K562 (cell line): ENCODE data around the gene C13orf46. TPM values are rescaled to one million over a fixed set of nuclear protein-coding genes. Genes with fewer than 3 reads are reported as not detected.

Experiments
- ATAC-seq: fragments of 200-7000 bp; cut with Tn5 transposase; 3 replicates; pipeline ENCODE4 v1.9.1; 2020; ENCODE audit warnings: moderate library complexity
- BruUV-seq: library from RNA; stranded (reverse); fragments of 400-500 nt; replicated peaks from 2 replicates; lab custom pipeline; 2021; lab: Mats Ljungman, UMichigan
- CTCF ChIA-PET: fragments of 300-600 bp; formaldehyde crosslinking; extraction: SDS; loops from one replicate; lab custom pipeline; 2021; ENCODE audit warnings: low intra/inter-chr PET ratio; lab: Yijun Ruan, JAX
- POLR2A ChIA-PET: fragments of 300-600, 350-650 bp; sonication (Branson Sonifier 250); formaldehyde crosslinking; extraction: SDS; loops from one replicate; lab custom pipeline; 2021; ENCODE audit warnings: antibody characterized with exemption, inconsistent platforms; lab: Yijun Ruan, JAX
- DNase-seq, 4 experiments: peaks; one replicate each; pipeline versions ENCODE4 v3.0.0 to v3.0.0-alpha.2; 2011 to 2018; ENCODE audit warnings: low spot score in 3 of 4, mixed read lengths in 3 of 4; ENCODE audit errors: extremely low read depth in 1 of 4
- FAIRE-seq: peaks from 2 replicates; lab custom pipeline; 2011; peaks lifted over from hg19 to GRCh38; lab: Jason Lieb, UNC
- H2AFZ ChIP-seq: 2 replicates; pipeline ENCODE4 v1.6.0; 2011; ENCODE audit warnings: low read depth, low read length, control low read depth, inconsistent platforms
- H3K27ac ChIP-seq: fragments of 200-600 bp; 3 replicates; pipeline ENCODE4 v1.8.0; 2011; ENCODE audit warnings: low read depth, mild to moderate bottlenecking, control low read depth, inconsistent platforms, low read length, moderate library complexity, mixed read lengths; ENCODE audit errors: extremely low read depth
- H3K27me3 ChIP-seq, 2 experiments: fragments of 300-600 bp in 1 of 2; 2 replicates in 1 of 2; 3 replicates in 1 of 2; pipeline versions ENCODE4 v1.6.0 to v1.8.0; 2011; ENCODE audit warnings: inconsistent platforms in 2 of 2, low read length in 2 of 2, mild to moderate bottlenecking in 1 of 2, mixed read lengths in 1 of 2, moderate library complexity in 1 of 2; ENCODE audit not compliant: control insufficient read depth in 2 of 2, insufficient read depth in 2 of 2
- H3K36me3 ChIP-seq: fragments of 300-600 bp; 3 replicates; pipeline ENCODE4 v1.8.0; 2011; ENCODE audit warnings: mild to moderate bottlenecking, low read length, inconsistent platforms; ENCODE audit not compliant: control insufficient read depth, insufficient read depth
- H3K4me1 ChIP-seq, 2 experiments: fragments of 200-600 bp in 1 of 2; replicated peaks in 1 of 2; 2 replicates in 1 of 2; 3 replicates in 1 of 2; pipeline versions ENCODE4 v1.5.1 to v1.8.0; 2011; ENCODE audit warnings: inconsistent platforms in 2 of 2, low read length in 2 of 2, mild to moderate bottlenecking in 1 of 2, mixed read lengths in 1 of 2, moderate library complexity in 1 of 2; ENCODE audit not compliant: control insufficient read depth in 2 of 2, insufficient read depth in 2 of 2
- H3K4me2 ChIP-seq: 2 replicates; pipeline ENCODE4 v1.6.1; 2011; ENCODE audit warnings: low read length, control low read depth, inconsistent platforms, mixed read lengths; ENCODE audit not compliant: insufficient read depth
- H3K4me3 ChIP-seq: fragments of 200-600 bp; sonication (generic), shearing (Covaris generic); 2 replicates; pipeline ENCODE4 v1.5.1; 2016; ENCODE audit warnings: control low read depth, inconsistent platforms
- H3K79me2 ChIP-seq: fragments of 200-600 bp; 3 replicates; pipeline ENCODE4 v1.8.0; 2011; ENCODE audit warnings: low read length, inconsistent platforms; ENCODE audit not compliant: control insufficient read depth, insufficient read depth
- H3K9ac ChIP-seq, 2 experiments: 2 replicates each; pipeline versions ENCODE4 v1.6.0 to v1.6.1; 2011; ENCODE audit warnings: low read depth in 2 of 2, low read length in 2 of 2, control low read depth in 1 of 2, inconsistent platforms in 1 of 2, mild to moderate bottlenecking in 1 of 2, mixed read lengths in 1 of 2; ENCODE audit not compliant: insufficient read depth in 1 of 2
- H3K9me1 ChIP-seq: one replicate; pipeline ENCODE4 v1.6.0; 2011; ENCODE audit warnings: inconsistent platforms, mild to moderate bottlenecking, low read length, moderate library complexity; ENCODE audit not compliant: control insufficient read depth, insufficient read depth
- H3K9me3 ChIP-seq: replicated peaks from 2 replicates; pipeline ENCODE4 v1.5.1; 2011; ENCODE audit warnings: low read depth, low read length, inconsistent platforms; ENCODE audit not compliant: control insufficient read depth, insufficient read depth
- H4K20me1 ChIP-seq: replicated peaks from 2 replicates; pipeline ENCODE4 v1.6.1; 2011; ENCODE audit warnings: low read length, inconsistent platforms, mixed read lengths; ENCODE audit not compliant: control insufficient read depth, insufficient read depth
- EWSR1 ChIP-seq: fragments of 450-650 bp; IDR thresholded peaks from 2 replicates; pipeline ENCODE4 v1.6.1; 2018; ENCODE audit warnings: borderline replicate concordance, mild to moderate bottlenecking, low read depth, moderate library complexity; ENCODE audit not compliant: partially characterized antibody
- HMG20B ChIP-seq: fragments of 250-450 bp; sonication (Bioruptor Pico); IDR thresholded peaks from 2 replicates; pipeline ENCODE4 v1.5.0; 2021; ENCODE audit warnings: mild to moderate bottlenecking
- TSC22D4 ChIP-seq: fragments of 450-650 bp; IDR thresholded peaks from 2 replicates; pipeline ENCODE4 v1.6.1; 2016; ENCODE audit warnings: missing genetic modification characterization, missing biosample characterization, control low read depth
- ZBTB17 ChIP-seq: fragments of 450-650 bp; formaldehyde crosslinking; IDR thresholded peaks from 2 replicates; pipeline ENCODE4 v1.4.0; 2020; ENCODE audit warnings: mild to moderate bottlenecking
- ZNF23 ChIP-seq: fragments of 250-450 bp; sonication (Bioruptor Pico); IDR thresholded peaks from 2 replicates; pipeline ENCODE4 v1.4.0; 2020; ENCODE audit warnings: mild to moderate bottlenecking
- WGBS: fragments of 100-300 bp; shearing (Covaris generic); methylation state at CpG from one replicate; pipeline ENCODE4 v1.1.6; 2016; ENCODE audit warnings: low coverage, mixed read lengths; ENCODE audit not compliant: insufficient coverage; ENCODE audit errors: missing lambda C conversion rate; 5-methylcytosine and 5-hydroxymethylcytosine counted together
- in situ Hi-C: fragments of 300-500 bp; cut with MboI; formaldehyde crosslinking; loops from 4 replicates; pipeline ENCODE4 v1.15.0; 2018; ENCODE audit warnings: inconsistent platforms, mixed read lengths
- intact Hi-C: fragments of 100-400 bp; cut with micrococcal nuclease; formaldehyde crosslinking; loops from 2 replicates; pipeline ENCODE4 v1.14.2; 2022
- polyA plus RNA-seq, 8 experiments: library from polyadenylated mRNA; depleted of rRNA in 4 of 8; stranded (reverse) in 5 of 8; unstranded in 3 of 8; fragments of >200 nt; fragmentation: Nextera tagmentation in 2 of 8; fragmentation: Illumina TruSeq in 1 of 8; extraction: Ambion mirVana in 2 of 8; extraction: Trizol in 1 of 8; gene quantifications; 2 replicates each; pipeline versions ENCODE4 v1.2.1 to v1.2.3, GENCODE V29; 2011 to 2014; ENCODE audit warnings: inconsistent platforms in 1 of 8, missing spikeins in 1 of 8
- total RNA-seq, 7 experiments: library from RNA; depleted of rRNA in 6 of 7; stranded (reverse); fragments of >200 nt in 6 of 7; fragmentation: Illumina TruSeq in 2 of 7; extraction: Trizol in 2 of 7; gene quantifications; 2 replicates each; pipeline versions ENCODE4 v1.2.1 to v1.2.3, GENCODE V29; 2011 to 2021; ENCODE audit warnings: low replicate concordance in 1 of 7
- TF ChIP-seq, protein P1 (sequence below): sonication (generic); formaldehyde crosslinking; IDR thresholded peaks from 2 replicates; pipeline ENCODE4 v1.5.0; 2020; ENCODE audit warnings: missing genetic modification reagents
- TF ChIP-seq, protein P2 (sequence below): fragments of 450-650 bp; IDR thresholded peaks from 2 replicates; pipeline ENCODE4 v1.6.1; 2016; ENCODE audit warnings: missing biosample characterization, missing genetic modification characterization
- TF ChIP-seq, protein P3 (sequence below): IDR thresholded peaks from 2 replicates; pipeline ENCODE4 v1.6.1; 2011; ENCODE audit warnings: borderline replicate concordance, low read depth, mild to moderate bottlenecking, moderate library complexity, low read length; ENCODE audit not compliant: insufficient read depth, poor library complexity, severe bottlenecking

The C13orf46 gene
- total and polyA plus RNA-seq, 9 of the 15 experiments (the other 6 are each of a cell fraction or from before 2014, with no cell fraction given): 0.04 to 0.24 (median 0.05) TPM; not detected in 4

DNA sequence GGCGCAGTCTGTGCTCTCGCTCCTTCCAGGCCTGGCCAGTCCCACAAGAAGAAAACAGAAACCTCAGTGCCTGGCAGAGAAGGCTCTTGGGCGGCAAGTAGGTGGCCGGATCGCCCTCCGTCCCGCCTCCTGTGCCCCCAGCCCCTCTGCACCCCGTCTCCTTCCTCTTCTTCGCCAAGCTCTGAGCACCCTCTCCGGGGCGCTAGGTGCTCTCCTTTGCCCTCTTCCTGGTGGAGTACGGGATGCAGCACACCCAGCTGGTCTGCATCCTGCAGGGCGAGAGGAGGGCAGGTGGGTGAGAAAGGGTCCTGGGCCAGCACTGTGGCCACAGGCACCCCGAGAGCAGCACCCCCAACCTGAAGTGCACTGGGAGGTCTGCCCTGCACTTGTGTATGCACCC is 17.3 kb downstream of the C13orf46 start:
- Histone ChIP-seq H3K36me3 (no peaks in the 10 kb centered on the region), H3K9me1 (no peaks in the 10 kb centered on the region), H4K20me1 (no peaks in the 10 kb centered on the region), H3K4me1 (peaks cover 4 to 21% of the 10 kb centered on the region in 2 experiments; a peak in 4 of 5 replicates), H3K27me3 (no peaks in the 10 kb centered on the region; a peak in 1 of 5 replicates), H2AFZ (no peak overlapping the region), H3K9ac (no peak overlapping the region), H3K27ac (no peak overlapping the region), H3K4me3 (no peak overlapping the region), H3K4me2 (no peak overlapping the region), H3K79me2 (no peaks in the 10 kb centered on the region), H3K9me3 (no peaks in the 10 kb centered on the region)
- ChIA-PET POLR2A (no interaction called here), CTCF (no interaction called here)
- ATAC-seq: no peak
- BruUV-seq: no TSS peak
- in situ Hi-C loops (no loop called here), intact Hi-C loops (no loop called here)
- DNase-seq: no peak
- no peak for TF ChIP-seq ZBTB17 (CRISPR knock-in tag)
- WGBS: 51% methylated on average over 7 of the region's 14 CpGs
- no peak for FAIRE-seq

DNA sequence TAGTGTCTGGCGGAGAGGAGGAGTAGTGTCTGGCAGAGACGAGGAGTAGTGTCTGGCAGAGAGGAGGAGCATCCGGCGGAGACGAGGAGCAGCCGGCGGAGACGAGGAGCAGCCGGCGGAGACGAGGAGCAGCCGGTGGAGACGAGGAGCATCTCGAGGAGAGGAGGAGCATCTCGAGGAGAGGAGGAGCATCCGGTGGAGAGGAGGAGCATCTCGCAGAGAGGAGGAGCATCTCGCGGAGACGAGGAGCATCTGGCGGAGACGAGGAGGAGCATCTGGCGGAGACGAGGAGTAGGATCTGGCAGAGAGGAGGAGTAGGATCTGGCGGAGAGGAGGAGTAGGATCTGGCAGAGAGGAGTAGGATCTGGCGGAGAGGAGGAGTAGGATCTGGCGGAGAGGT is 18.2 kb downstream of the C13orf46 start:
- DNase-seq: no peak
- in situ Hi-C loops: no loop called here
- BruUV-seq: no TSS peak
- H2AFZ ChIP-seq: no peak overlapping the region
- TF ChIP-seq, protein P1, sequence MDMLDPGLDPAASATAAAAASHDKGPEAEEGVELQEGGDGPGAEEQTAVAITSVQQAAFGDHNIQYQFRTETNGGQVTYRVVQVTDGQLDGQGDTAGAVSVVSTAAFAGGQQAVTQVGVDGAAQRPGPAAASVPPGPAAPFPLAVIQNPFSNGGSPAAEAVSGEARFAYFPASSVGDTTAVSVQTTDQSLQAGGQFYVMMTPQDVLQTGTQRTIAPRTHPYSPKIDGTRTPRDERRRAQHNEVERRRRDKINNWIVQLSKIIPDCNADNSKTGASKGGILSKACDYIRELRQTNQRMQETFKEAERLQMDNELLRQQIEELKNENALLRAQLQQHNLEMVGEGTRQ: no peak
- TF ChIP-seq ZNF23 (CRISPR knock-in tag): no peak
- TF ChIP-seq TSC22D4 (tag): no peak
- no peak for TF ChIP-seq HMG20B (CRISPR knock-in tag)
- TF ChIP-seq, protein P2, sequence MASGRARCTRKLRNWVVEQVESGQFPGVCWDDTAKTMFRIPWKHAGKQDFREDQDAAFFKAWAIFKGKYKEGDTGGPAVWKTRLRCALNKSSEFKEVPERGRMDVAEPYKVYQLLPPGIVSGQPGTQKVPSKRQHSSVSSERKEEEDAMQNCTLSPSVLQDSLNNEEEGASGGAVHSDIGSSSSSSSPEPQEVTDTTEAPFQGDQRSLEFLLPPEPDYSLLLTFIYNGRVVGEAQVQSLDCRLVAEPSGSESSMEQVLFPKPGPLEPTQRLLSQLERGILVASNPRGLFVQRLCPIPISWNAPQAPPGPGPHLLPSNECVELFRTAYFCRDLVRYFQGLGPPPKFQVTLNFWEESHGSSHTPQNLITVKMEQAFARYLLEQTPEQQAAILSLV (tag): no peak
- TF ChIP-seq EWSR1: no peak
- TF ChIP-seq, protein P3, sequence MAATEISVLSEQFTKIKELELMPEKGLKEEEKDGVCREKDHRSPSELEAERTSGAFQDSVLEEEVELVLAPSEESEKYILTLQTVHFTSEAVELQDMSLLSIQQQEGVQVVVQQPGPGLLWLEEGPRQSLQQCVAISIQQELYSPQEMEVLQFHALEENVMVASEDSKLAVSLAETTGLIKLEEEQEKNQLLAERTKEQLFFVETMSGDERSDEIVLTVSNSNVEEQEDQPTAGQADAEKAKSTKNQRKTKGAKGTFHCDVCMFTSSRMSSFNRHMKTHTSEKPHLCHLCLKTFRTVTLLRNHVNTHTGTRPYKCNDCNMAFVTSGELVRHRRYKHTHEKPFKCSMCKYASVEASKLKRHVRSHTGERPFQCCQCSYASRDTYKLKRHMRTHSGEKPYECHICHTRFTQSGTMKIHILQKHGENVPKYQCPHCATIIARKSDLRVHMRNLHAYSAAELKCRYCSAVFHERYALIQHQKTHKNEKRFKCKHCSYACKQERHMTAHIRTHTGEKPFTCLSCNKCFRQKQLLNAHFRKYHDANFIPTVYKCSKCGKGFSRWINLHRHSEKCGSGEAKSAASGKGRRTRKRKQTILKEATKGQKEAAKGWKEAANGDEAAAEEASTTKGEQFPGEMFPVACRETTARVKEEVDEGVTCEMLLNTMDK: no peak
- TF ChIP-seq, all 486 proteins: peak for 0
- ChIA-PET CTCF (no interaction called here), POLR2A (no interaction called here)
- Histone ChIP-seq H3K4me3 (no peak overlapping the region), H3K79me2 (no peaks in the 10 kb centered on the region), H3K9me1 (no peaks in the 10 kb centered on the region), H3K27me3 (no peaks in the 10 kb centered on the region), H3K9ac (no peak overlapping the region), H3K9me3 (no peaks in the 10 kb centered on the region), H3K36me3 (no peaks in the 10 kb centered on the region), H3K27ac (no peak overlapping the region), H4K20me1 (no peaks in the 10 kb centered on the region), H3K4me1 (peaks cover 4 to 30% of the 10 kb centered on the region in 2 experiments; a peak in 4 of 5 replicates), H3K4me2 (no peak overlapping the region)
- intact Hi-C loops: no loop called here
- no peak for ATAC-seq
- WGBS: 50% methylated on average over 6 of the region's 27 CpGs
- FAIRE-seq: no peak
